ENCODE measurements around the gene ZC3H14. TPM values are rescaled to one million over a fixed set of nuclear protein-coding genes. Genes with fewer than 3 reads are reported as not detected.

ZC3H14 gene
- total and polyA plus RNA-seq, 9 of the 15 experiments (the other 6 are each of a cell fraction or from before 2014, with no cell fraction given): 21.1 to 109 (median 45.3) TPM

DNA sequence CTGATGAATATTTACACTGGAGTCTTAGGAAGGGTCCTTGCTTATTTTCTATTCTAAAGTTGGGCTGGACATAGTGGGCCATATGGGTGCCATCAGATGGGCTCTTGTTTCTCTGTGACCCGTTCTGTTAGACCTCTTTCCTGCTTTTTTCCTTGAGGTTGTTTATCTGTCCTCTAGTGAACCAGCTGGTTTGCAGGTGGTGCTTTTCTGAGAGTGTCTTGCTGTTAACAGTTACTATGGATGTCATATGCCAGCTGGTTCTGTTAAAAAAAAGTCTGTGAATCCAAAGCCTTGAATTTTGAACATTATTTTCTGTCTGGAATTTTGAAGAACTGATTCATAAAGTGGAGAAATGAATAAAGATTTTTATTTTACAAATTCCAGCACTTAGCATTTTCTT lies 29.2 kb downstream of the ZC3H14 start:
- no peak for TF ChIP-seq FOXJ2 (tag; IDR thresholded peaks at IDR 0.05)
- no peak for TF ChIP-seq DIDO1 (tag; IDR thresholded peaks at IDR 0.05; ENCODE audit: low read depth)
- H3K4me2 ChIP-seq (ENCODE audit: insufficient read depth, low read length): no peak overlapping the region
- in situ Hi-C loops (cut with MboI) (no loop called here), intact Hi-C loops (cut with micrococcal nuclease) (no loop called here)
- H3K27ac ChIP-seq (ENCODE audit: extremely low read depth, low read depth, low read length): no peak overlapping the region
- H3K4me3 ChIP-seq: no peak overlapping the region
- no peaks in the 10 kb centered on the region for H3K4me1 ChIP-seq (replicated peaks in 1 of 2; ENCODE audit: control insufficient read depth in 2 of 2, insufficient read depth in 2 of 2, low read length in 2 of 2)
- H3K9ac ChIP-seq (ENCODE audit: insufficient read depth in 1 of 2, low read depth in 2 of 2, low read length in 2 of 2): no peak overlapping the region
- POLR2A ChIA-PET: no interaction called here
- DNase-seq (ENCODE audit: extremely low read depth in 1 of 4, low spot score in 3 of 4) (no peak), ATAC-seq (no peak), FAIRE-seq (no peak)
- peaks cover 59% of the 10 kb centered on the region for H3K36me3 ChIP-seq (ENCODE audit: control insufficient read depth, insufficient read depth, low read length)
- no peak overlapping the region for H2AFZ ChIP-seq (ENCODE audit: low read depth, low read length)
- no peaks in the 10 kb centered on the region for H3K79me2 ChIP-seq (ENCODE audit: control insufficient read depth, insufficient read depth, low read length)
- H4K20me1 ChIP-seq (replicated peaks; ENCODE audit: control insufficient read depth, insufficient read depth, low read length): no peaks in the 10 kb centered on the region
- no peaks in the 10 kb centered on the region for H3K9me1 ChIP-seq (ENCODE audit: control insufficient read depth, insufficient read depth, low read length)
- no peaks in the 10 kb centered on the region for H3K9me3 ChIP-seq (replicated peaks; ENCODE audit: control insufficient read depth, insufficient read depth, low read depth, low read length)
- H3K27me3 ChIP-seq (ENCODE audit: control insufficient read depth in 2 of 2, insufficient read depth in 2 of 2, low read length in 2 of 2): no peaks in the 10 kb centered on the region
- BruUV-seq (replicated peaks): no TSS peak
- 67% methylated on average over 1 of the region's 1 CpG for WGBS (ENCODE audit: insufficient coverage, low coverage, missing lambda C conversion rate)
- CTCF ChIA-PET (ENCODE audit: low intra/inter-chr PET ratio): no interaction called here

DNA sequence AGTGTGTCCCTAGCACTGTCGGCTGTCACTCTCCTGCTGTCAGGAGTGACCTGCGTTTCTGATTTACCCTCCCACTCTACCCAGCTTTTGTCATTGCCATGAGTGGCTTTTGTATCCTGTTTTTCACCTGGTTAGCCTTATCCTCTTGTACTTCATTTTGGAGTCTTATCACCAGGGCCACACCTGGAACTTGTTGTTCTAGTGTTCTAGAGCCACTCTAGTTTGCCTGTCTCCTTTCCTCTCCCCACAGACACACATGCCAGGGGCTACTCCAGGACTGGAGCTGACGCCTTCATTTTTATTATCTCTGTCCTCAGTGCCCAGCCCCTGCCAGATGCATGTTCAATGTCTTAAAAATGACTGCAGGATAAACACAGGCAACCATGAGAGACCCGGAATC lies 34.2 kb downstream of the ZC3H14 start:
- in situ Hi-C loops (cut with MboI): no loop called here
- ATAC-seq: no peak
- H3K36me3 ChIP-seq (ENCODE audit: control insufficient read depth, insufficient read depth, low read length): peaks cover 72% of the 10 kb centered on the region
- H3K27ac ChIP-seq (ENCODE audit: extremely low read depth, low read depth, low read length): no peak overlapping the region
- no peak overlapping the region for H3K9ac ChIP-seq (ENCODE audit: insufficient read depth in 1 of 2, low read depth in 2 of 2, low read length in 2 of 2)
- no peak overlapping the region for H3K4me2 ChIP-seq (ENCODE audit: insufficient read depth, low read length)
- no TSS peak for BruUV-seq (replicated peaks)
- intact Hi-C loops (cut with micrococcal nuclease): no loop called here
- H3K9me3 ChIP-seq (replicated peaks; ENCODE audit: control insufficient read depth, insufficient read depth, low read depth, low read length): no peaks in the 10 kb centered on the region
- WGBS (ENCODE audit: insufficient coverage, low coverage, missing lambda C conversion rate): 85% methylated on average over 3 of the region's 4 CpGs
- H3K27me3 ChIP-seq (ENCODE audit: control insufficient read depth in 2 of 2, insufficient read depth in 2 of 2, low read length in 2 of 2): no peaks in the 10 kb centered on the region
- no peaks in the 10 kb centered on the region for H4K20me1 ChIP-seq (replicated peaks; ENCODE audit: control insufficient read depth, insufficient read depth, low read length)
- no peaks in the 10 kb centered on the region for H3K4me1 ChIP-seq (replicated peaks in 1 of 2; ENCODE audit: control insufficient read depth in 2 of 2, insufficient read depth in 2 of 2, low read length in 2 of 2)
- no peaks in the 10 kb centered on the region for H3K9me1 ChIP-seq (ENCODE audit: control insufficient read depth, insufficient read depth, low read length)
- H2AFZ ChIP-seq (ENCODE audit: low read depth, low read length): no peak overlapping the region
- H3K4me3 ChIP-seq: no peak overlapping the region
- POLR2A ChIA-PET: interaction anchor here (0.9 kb wide), 1 partner anchor 14 kb away, joined by 3 read pairs; no protein-coding TSS in a partner anchor
- no peak for DNase-seq (ENCODE audit: extremely low read depth in 1 of 4, low spot score in 3 of 4)
- CTCF ChIA-PET (ENCODE audit: low intra/inter-chr PET ratio): no interaction called here
- no peaks in the 10 kb centered on the region for H3K79me2 ChIP-seq (ENCODE audit: control insufficient read depth, insufficient read depth, low read length)
- no peak for FAIRE-seq
- no peak for TF ChIP-seq ZNF436 (CRISPR knock-in tag; IDR thresholded peaks at IDR 0.05)
- TF ChIP-seq ZSCAN32 (CRISPR knock-in tag; IDR thresholded peaks at IDR 0.05): no peak
- no peak for TF ChIP-seq ELF4 (CRISPR knock-in tag; IDR thresholded peaks at IDR 0.05)
- TF ChIP-seq CHD4 (IDR thresholded peaks at IDR 0.05; ENCODE audit: insufficient read depth, insufficient replicate concordance, low read depth, low read length, poor library complexity, severe bottlenecking): no peak
- no peak for TF ChIP-seq SIN3A (IDR thresholded peaks at IDR 0.05; ENCODE audit: borderline replicate concordance in 2 of 2, control insufficient read depth in 1 of 2, low read depth in 2 of 2, low read length in 2 of 2)
- TF ChIP-seq ZNF644 (tag; IDR thresholded peaks at IDR 0.05; ENCODE audit: low read depth): no peak
- TF ChIP-seq BCOR (IDR thresholded peaks at IDR 0.05): no peak
- TF ChIP-seq PTTG1 (tag; IDR thresholded peaks at IDR 0.05; ENCODE audit: low read depth): no peak
- TF ChIP-seq SMARCE1 (IDR thresholded peaks at IDR 0.05): no peak
- no peak for TF ChIP-seq EZH2 (IDR thresholded peaks at IDR 0.05; ENCODE audit: borderline replicate concordance, low read depth, low read length)
- TF ChIP-seq, protein P1, sequence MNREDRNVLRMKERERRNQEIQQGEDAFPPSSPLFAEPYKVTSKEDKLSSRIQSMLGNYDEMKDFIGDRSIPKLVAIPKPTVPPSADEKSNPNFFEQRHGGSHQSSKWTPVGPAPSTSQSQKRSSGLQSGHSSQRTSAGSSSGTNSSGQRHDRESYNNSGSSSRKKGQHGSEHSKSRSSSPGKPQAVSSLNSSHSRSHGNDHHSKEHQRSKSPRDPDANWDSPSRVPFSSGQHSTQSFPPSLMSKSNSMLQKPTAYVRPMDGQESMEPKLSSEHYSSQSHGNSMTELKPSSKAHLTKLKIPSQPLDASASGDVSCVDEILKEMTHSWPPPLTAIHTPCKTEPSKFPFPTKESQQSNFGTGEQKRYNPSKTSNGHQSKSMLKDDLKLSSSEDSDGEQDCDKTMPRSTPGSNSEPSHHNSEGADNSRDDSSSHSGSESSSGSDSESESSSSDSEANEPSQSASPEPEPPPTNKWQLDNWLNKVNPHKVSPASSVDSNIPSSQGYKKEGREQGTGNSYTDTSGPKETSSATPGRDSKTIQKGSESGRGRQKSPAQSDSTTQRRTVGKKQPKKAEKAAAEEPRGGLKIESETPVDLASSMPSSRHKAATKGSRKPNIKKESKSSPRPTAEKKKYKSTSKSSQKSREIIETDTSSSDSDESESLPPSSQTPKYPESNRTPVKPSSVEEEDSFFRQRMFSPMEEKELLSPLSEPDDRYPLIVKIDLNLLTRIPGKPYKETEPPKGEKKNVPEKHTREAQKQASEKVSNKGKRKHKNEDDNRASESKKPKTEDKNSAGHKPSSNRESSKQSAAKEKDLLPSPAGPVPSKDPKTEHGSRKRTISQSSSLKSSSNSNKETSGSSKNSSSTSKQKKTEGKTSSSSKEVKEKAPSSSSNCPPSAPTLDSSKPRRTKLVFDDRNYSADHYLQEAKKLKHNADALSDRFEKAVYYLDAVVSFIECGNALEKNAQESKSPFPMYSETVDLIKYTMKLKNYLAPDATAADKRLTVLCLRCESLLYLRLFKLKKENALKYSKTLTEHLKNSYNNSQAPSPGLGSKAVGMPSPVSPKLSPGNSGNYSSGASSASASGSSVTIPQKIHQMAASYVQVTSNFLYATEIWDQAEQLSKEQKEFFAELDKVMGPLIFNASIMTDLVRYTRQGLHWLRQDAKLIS (CRISPR knock-in tag; IDR thresholded peaks at IDR 0.05): no peak
- no peak for TF ChIP-seq ZNF121 (CRISPR knock-in tag; conservative IDR thresholded peaks at IDR 0.05)

All from K562 (cell line).